NCI-H2171 treated with DMSO at 0.1 percent for 48 hours (cell line): Measurements from ENCODE around the gene KCTD12.
A peak's percentile ranks its signal among the peaks of the same experiment; 100 is the strongest.

ENCODE experiments used
- DNase-seq: peaks from one replicate; lab custom pipeline; 2025; lab: John Stamatoyannopoulos, UW

KCTD12 gene

DNA sequence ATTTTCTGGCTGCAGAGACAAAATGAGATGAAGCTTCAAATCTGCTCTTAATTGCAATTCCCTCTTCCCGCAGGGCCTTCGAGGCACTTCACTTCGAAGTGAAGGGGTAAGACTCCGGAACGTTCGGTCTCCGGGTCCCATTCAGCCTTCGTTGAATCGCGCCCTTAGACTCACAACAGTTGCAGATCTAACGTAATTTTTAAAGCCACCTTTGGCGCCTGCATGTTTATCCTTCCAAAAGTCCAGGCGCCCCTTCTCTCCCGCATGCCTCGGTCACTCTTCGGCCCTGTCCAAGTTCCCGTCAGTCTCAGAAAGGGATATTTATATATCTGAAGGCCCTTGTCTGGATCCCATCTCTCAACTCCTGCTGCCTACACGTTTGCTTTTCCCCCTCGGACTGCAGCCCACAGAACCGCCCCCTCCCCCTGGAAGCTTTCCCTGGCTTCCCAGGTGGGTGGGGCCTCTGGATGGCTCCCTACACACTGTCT is 915 bp upstream of the KCTD12 start:
- DNase-seq: no peak

GRCh38 chr13:76886005-76886291 is 257 bp downstream of the KCTD12 start:
- no peak for DNase-seq

GRCh38 chr13:76885203-76886004 is 801 bp downstream of the KCTD12 start:
- DNase-seq: peak; percentile 63

DNA sequence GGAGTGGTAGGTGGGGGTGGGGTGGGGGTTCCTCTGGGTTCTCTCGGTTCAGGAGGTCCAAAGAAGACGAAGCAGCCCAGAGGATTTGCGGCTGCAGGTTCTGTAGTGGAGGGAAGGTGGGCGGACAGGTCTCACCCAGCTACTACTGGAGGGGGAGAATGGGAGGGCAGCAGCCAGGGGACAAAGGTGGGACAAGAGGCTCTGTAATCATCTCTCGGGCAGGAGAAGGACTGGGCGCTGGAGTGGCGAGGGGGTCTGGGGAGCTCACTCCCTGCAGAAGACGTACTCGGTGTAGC is 1.4 kb downstream of the KCTD12 start:
- DNase-seq: no peak

GRCh38 chr13:76884186-76884906 is 1.9 kb downstream of the KCTD12 start:
- peak; percentile 36 for DNase-seq

DNA sequence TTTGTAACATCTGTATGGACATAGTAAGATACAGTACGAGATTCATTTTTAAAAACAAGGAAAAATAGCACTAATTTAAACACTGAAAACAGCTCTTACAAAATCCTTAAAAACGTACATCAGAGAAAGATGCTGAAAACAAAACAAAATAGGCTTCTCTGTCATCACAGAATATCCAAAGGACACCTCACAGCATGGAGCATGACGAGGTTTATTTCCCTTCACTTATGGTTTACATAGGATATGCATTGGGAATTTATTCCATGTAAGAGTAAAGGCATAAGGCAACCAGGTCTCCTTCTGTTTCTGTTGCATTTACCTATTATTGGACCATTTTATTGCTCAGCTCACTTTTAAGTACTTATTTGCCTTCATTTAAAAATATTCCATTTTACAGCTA is 3.0 kb downstream of the KCTD12 start:
- no peak for DNase-seq

- DNase-seq: peak; percentile 63
Observed at GRCh38 chr13:76882431-76882830, 3.8 kb downstream of the KCTD12 start.

GRCh38 chr13:76879883-76880270 is 6.3 kb downstream of the KCTD12 start:
- no peak for DNase-seq

GRCh38 chr13:76879203-76879882 is 6.9 kb downstream of the KCTD12 start:
- DNase-seq: peak; percentile 49

DNA sequence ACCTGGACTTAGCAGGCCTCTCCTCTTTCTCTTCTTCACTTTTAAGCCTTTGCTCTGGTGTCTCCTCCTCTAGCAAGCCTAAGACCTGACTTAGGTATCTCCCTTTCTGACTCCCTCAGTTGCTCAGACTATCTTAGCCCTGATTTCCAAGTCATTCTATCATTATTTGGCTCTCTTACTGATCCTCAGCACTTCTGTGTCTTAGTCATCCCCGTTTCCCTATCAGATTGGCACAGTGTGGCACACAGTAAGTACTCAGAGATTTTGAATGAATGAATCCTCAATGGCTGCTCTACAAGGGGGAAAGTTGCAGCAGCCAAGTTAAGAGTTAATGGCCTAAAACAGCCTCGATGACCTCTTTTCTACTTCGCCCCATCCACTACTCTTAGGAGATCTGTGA is 8.2 kb downstream of the KCTD12 start:
- DNase-seq: no peak

- no peak for DNase-seq
Observed at GRCh38 chr13:76875271-76875815, 10.9 kb downstream of the KCTD12 start.

DNA sequence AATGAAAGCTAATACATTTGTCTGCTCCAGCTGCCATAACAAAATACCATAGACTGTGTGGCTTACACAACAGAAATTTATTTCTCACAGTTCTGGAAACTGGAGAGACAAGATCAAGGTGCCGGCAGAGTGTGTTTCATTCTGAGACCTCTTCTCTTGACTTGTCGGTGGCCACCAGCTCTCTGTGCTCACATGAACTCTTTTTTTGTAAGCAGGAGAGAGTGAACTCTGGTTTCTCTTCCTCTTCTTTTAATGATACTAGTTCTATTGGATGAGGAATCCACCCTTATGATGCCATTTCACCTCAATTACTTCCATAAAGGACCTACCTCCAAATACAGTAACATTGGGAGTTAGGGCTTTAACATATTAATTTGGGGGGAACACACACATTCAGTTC is 11.7 kb downstream of the KCTD12 start:
- DNase-seq: no peak

- DNase-seq: no peak
Observed at GRCh38 chr13:76873445-76873844, 12.8 kb downstream of the KCTD12 start.

DNA sequence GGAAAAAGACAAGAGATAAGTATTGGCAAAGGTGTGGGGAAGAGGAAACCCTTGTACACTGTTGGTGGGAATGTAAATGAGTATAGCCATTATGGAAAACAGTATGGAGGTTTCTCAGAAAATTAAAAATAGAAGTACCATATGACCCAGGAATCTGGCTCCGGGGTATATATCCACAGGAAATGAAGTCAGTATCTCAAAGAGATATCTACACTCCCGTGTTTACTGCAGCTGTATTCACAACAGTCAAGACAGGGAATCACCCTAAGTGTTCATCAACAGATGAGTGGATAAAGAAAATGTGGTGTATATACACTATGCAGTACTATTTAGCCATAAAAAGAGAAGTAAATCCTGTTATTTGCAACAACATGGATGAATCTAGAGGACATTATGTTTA is 13.5 kb downstream of the KCTD12 start:
- DNase-seq: no peak

DNA sequence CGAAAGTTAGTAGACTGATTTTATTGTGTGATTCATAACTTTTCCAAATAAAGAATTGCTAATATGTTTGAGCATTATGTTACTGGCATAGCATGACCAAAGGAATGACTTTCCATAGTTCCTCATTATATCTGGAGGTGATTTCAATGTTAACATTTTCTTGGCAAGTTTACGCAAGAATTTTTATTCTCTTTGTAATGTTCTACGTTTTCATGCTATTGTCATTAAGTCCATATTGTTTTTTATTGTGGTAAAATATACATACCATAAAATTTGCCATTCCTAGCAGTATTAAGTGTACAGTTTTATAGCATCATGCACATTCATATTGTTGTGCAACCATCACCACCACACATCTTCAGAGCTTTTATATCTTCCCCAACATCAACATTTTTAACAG is 14.8 kb downstream of the KCTD12 start:
- no peak for DNase-seq

GRCh38 chr13:76868371-76868770 is 17.8 kb downstream of the KCTD12 start:
- DNase-seq: peak; percentile 88

DNA sequence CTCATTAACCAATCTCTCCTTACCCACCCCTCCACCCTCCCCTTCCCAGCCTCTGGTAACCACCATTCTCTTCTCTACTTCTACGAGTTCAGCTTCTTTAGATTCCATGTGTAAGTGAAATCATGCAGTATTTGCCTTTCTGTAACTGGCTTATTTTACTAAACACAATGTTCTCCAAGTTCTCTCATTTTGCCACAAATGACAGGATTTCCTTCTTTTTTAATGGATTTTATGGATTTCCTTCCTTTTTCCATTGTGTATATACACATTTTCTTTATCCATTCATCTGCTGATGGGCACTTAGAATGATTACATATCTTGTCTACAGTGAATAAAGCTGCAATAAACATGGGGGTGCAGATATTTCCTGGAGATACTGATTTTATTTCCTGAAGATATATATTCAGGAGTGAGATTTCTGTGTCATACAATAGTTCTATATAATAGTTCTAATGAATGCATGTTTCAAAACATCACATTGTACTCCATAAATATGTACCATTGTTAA is 20.2 kb downstream of the KCTD12 start:
- no peak for DNase-seq

- no peak for DNase-seq
Observed at GRCh38 chr13:76865109-76865508, 21.1 kb downstream of the KCTD12 start.

- DNase-seq: no peak
Observed at GRCh38 chr13:76864259-76864658, 21.9 kb downstream of the KCTD12 start.

DNA sequence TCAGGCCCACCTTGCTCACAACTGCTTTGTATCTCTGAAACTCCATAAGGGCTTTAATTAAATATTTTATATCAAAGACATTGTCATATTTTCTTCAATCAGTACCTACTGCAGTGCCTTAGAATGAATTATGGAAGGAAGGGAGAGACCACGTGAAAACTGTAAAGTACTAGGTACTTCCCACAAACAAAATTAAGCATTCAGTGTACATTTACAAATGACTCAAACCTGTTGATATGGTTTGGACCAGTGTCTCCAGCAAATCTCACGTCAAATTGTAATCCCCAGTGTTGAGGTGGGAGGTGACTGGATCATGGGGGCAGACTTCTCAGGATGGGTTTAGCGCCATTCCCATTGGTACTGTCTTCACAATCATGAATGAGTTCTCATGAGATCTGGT is 23.2 kb downstream of the KCTD12 start:
- DNase-seq: no peak

DNA sequence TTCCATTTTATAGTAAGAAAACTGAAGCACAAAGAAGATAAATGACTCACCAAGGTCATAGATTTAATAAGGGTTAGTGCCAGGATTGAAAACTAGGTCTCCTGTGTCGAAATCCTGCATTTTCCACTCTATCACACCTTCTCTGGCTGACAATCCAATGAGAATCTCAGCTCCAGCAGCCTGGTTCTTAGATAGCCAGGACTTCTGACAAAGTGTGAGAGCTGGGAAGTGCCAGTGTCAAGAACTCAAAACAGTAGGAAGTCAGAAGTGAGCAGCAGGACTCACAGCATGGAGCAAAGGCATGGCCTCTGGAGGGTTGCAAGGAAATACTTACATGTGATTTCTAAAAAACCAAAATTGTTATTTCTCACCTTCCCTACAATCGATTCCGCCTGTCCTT is 24.3 kb downstream of the KCTD12 start:
- peak; percentile 28 for DNase-seq

DNA sequence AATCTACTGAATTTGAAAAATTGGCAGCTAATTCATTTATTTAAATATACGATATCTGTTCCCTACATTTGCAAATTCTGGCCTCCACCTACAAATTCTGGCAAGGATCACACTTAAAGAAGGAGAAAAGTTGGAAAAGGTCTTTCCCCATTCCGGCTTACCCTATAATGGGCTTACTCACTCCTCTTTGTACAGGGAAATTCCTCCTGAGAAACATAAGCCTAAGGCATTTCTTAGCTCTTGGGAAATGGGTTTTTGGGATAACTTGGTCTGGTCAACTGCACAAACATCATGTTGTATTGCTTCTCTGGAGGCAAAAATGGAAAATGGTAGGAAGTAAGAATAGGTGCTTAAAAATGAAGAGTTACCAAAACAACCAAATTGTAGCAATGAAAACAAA is 25.5 kb downstream of the KCTD12 start:
- DNase-seq: no peak

DNA sequence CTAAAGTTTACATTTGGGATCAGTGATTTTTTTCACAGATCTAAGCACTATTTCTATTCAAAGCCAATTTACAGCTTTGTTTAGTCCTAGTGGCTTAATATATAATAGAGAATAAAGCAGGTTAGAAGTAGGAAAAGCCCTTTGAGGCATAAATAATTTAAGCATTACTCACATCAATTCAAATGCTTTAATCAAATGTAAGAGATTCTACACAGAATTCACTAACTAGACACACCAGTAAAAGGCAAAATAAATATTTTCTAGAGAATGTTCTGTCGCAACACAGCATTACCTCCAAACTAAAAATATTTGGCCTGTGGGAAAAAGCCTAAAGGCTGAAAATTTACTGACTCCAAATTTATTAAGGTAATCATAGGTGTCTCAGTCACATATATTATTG is 31.3 kb downstream of the KCTD12 start:
- DNase-seq: no peak
